RPMI7951 (cell line): ENCODE data around the gene P2RX4. TPM values are rescaled to one million over a fixed set of nuclear protein-coding genes. Genes with fewer than 3 reads are reported as not detected.
A peak's percentile ranks its signal among the peaks of the same experiment; 100 is the strongest.
"Not testable (repeated sequence)": the region's sequence is repeated elsewhere in the genome, so short reads cannot be mapped to it uniquely, and the experiment has no call there.

Source experiments
- DNase-seq: peaks from one replicate; pipeline ENCODE4 v3.0.0-alpha.2; 2012; ENCODE audit warnings: low read depth
- total RNA-seq: library from RNA; depleted of rRNA; stranded (reverse); fragments of >200 nt; shearing (Covaris generic); gene quantifications from 2 replicates; pipeline ENCODE4 v1.2.3, GENCODE V29; 2014

The P2RX4 gene
- total RNA-seq, 1 experiment from 2014 or later, result 10.1 TPM

DNA sequence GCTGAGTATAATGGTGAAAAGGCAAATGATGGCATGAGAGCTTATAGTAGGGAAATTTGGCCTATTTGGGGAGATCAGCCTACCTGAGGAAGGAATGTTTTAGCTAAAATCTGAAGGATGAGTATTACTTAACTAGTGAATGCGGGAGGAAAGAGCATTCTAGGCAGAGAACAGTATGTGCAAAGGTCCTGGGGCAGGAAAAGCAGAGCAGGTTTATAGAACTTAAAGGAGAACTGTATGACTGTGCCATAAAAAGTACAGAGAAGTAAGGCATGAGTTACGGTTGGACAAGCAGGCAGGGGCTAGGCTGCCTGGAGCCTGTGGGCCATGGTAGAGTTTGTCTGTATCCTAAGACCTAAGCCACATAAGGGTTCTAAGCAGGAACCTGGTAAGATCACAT, 21.7 kb upstream of the P2RX4 start:
- no peak for DNase-seq

DNA sequence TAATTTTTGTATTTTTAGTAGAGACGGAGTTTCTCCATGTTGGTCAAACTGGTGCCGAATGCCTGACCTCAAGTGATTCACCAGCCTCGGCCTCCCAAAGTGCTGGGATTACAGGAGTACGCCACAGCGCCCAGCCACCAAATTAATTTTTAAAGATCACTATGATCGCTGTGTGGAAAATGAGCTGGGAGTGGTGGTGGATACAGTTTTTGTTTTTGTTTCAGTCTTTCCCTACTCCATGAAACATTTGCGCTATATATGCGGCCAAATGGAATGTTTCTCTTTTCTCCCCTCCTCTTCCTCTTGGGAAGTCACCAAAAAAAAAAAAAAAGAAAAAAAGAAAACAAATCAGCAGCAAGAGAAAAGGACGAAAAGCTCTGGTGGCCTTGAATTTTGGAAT, 20.8 kb upstream of the P2RX4 start:
- no peak for DNase-seq

DNA sequence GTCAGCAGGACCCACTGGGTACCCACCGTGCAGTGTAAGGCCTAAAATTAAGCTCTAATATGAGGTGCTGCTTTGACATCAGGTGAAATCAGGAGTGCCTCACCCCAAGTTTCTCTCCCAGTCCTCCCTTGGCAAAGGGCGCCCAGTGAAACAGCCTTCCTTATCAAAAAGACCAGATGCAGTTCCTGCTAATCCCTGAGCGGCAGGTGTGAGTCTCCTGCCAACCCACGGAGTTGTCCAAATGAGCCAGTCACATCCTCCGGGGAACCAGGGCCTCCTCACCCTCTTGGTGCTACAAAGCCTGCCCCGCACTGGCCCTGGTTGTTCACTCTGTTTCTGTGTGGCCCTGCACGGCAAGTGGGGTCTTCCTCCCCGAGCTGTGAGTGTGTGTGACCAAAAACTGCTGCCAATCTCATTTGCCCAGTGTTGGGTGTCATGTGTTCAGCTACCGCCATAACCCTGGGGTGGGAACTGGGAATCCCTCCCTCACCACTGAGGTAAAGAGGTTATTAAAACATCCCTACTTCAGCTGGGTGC, 20.2 kb upstream of the P2RX4 start:
- no peak for DNase-seq

DNA sequence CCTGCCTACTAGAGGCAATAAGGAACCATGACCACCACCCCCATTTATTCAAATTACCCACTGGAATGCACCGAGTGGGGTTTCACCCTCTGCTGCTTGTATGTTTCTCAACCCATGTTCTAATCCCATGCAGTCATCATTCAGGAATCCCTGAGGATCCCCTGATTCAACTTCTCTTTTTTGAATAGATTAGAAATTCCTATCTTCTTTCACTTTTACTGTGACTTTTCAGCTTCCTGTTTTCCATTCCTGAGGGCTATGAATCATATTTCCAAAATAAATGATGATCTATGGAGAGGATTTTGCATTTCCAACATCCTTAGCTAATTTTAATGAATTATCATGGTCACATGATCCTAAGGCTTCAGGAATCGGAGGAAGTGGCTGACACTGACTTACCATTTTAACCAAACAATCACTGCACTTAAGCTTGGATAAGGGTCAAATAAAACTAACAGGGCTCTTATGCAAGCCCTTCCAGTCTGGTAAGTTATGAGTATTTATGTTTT, 19.4 kb upstream of the P2RX4 start:
- DNase-seq, result peak; percentile 75

DNA sequence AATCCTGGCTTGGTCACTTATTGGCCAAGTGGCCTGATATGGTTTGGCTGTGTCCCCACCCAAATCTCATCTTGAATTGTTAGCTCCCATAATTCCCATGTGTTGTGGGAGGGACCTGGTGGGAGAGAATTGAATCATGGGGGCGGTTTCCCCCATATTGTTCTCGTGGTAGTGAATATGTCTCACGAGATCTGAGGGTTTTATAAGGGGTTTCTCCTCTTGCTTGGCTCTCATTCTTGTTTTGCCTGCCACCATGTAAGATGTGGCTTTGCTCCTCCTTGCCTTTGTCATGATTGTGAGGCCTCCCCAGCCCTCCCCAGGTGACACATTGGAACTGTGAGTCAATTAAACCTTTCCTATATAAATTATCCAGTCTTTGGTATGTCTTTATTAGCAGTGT, 18.8 kb upstream of the P2RX4 start:
- no peak for DNase-seq

DNA sequence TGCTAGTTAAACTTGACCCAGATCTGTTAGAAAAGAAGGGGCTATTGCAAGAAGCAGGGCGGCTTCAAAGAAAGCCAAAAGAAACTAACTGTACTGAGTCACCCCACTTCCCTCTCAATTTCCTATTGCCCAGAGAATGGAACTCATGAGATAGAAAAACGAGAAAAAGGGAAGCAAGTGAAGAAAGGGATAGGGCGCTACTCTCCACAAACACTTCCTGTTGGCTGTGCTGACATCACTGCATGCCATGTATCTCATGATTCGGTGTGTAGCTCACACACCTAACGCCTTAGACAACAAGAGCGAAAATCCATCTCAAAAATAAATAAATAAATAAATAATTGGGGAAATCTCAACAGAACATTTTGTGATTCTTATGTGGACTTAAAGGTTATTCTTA, 13.0 kb upstream of the P2RX4 start:
- no peak for DNase-seq

DNA sequence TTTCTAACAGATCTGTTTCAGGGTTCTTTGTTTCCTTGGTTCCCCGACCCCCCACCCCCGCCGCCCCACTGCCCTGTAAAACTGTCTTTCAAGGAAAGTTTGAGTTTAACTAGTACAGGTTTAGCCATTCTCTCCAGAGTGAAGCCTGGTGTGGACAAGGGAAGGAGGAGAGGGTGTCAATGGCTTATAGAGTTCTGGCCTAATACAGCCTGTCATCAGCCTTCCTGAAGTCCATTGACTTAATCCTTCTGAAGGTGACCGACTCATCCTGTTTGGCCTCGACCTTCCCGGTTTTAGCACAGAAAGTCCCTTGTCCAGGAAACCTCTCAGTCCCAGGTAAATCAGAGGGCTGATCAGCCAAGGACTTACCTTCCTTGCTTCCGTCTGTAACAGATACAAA, 11.0 kb upstream of the P2RX4 start:
- DNase-seq, result no peak

DNA sequence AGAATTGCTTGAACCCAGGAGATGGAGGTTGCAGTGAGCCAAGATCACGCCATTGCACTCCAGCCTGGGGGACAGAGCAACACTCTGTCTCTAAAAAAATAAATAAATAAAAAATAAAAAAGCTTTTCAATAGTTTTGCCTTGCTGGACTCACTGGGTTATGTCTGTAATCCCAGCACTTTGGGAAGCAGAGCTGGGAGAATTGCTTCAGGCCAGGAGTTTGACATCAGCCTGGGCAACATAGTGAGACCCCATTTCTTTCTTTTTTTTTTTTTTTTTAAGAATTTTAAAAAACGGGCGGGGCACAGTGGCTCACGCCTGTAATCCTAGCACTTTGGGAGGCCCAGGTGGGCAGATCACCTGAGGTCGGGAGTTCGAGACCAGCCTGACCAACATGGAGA, 8.8 kb upstream of the P2RX4 start:
- DNase-seq, result not testable (repeated sequence)

DNA sequence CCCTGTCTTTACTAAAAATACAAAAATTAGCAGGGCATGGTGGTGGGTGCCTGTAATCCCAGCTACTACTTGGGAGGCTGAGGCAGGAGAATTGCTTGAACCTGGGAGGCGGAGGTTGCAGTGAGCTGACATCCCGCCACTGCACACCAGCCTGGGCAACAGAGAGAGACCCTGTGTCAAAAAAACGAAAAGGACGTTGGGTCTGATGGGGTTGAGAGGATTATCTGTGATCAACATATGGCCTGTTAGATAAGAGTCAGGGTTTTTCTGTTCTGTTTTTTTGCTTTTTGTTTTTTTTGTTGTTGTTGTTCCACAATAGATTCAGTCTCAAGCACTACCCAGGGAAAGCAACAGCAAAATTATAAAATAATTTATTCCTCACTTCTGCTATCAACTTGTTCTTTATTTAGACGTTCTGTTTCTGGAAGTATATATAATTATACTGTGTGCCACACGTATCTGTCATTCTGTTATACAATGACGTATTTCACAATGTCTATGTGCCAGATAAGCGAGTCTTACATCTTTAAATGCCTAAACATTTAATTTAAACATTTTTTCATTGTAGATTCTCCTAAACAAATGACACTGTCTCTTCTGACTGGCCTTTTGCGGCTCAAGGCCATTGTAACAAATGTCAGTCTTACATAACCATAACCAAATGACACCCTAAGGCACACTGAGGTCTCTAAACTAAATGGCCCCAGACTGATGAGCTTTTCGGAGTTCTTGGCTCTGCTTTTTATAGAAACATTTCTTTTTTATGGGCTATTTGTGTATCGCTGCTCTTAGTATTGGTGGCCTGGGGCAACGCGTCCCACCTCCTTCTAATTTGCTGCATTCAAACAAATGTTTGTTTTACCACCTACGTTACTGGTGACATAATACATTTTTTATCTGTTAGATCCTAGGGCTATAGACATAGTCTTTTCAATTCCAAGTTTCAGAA, 7.2 kb upstream of the P2RX4 start:
- DNase-seq, result no peak

DNA sequence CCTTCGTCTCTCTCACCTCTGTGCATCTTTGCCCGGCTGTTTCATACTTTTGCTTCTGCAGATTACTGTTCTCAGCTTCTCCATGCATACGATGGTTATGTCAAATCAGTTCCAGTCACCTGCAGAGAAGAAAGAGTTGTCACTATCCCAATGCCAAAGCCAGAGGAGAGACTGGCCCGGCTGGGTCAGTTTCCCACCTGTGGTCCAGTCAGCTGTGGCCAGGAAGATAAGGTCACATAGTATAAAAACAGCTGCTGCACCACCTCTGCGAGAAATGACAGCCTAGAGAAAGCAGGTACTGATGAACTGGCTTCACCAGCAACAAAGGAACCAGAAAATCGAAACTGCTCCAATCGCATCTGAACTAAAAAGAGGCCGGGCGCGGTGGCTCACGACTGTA, 6.4 kb upstream of the P2RX4 start:
- DNase-seq, result no peak

DNA sequence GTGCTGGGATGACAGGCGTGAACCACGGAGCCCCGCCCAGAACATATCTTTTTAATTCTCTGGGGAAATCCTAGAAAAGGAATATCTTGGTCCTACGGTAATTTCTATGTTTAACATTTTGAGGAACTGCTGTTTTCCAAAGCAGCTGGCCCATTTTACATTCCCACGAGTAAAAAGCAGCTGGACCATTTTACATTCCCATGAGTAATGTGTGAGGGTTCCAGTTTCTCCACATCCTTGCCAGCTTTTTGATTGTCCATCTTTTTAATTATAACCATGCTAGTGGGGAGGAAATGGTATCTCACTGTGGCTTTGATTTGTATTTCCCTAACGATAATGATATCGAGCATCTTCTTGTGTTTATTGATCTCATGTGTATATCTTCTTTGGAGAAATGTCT, 4.4 kb upstream of the P2RX4 start:
- DNase-seq, result no peak

DNA sequence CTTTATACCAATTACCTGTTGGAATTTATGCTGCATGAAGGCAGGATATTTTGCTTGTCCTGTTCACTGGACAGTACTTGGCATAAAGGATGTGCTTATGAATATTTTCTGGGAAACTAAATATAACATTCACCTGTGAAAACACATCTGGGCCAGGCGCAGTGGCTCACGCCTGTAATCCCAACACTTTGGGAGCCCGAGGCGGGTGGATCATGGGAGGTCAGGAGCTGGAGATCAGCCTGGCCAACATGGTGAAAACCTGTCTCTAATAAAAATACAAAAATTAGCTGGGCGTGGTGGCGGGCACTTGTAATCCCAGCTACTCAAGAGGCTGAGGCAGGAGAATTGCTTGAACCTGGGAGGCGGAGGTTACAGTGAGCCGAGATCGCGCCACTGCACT, 1.4 kb upstream of the P2RX4 start:
- DNase-seq, result not testable (repeated sequence)

DNA sequence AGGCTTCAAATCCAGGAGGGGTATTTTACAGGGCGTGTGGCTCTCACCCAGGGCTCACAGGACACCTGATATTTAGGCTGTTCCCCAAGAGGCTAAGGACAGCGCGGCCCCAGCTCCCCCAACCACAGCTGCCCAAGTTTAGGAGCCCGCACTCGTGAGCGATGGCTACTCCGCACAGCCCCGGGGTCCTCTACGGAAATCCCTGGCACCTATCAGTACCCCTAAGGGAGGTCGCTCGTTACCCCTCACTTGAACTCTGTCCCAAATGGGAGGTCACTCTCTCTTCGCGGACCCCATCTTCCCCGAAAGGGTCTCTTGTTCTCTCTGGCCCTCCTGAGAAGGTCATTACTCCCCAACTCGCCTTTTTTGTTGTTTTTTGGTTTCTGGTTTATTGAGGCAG, 708 bp upstream of the P2RX4 start:
- DNase-seq, result no peak

DNA sequence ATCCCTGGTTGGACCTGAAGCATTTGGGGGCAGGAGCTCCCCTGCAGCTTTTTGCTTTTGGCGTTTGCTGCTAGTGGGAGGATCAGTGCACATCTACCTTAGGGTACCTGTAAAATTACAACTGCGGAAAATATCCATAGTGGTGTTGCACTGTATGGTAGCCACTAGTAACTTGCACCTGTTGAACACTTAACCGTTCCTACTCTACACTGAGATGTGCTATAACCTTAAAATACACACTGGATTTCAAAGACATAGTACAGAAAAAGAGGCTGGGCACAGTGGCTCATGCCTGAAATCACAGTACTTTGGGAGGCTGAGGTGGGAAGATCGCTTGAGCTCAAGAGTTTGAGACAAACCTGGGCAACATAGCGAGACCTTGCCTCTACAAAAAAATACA, 2.9 kb downstream of the P2RX4 start:
- DNase-seq, result no peak

DNA sequence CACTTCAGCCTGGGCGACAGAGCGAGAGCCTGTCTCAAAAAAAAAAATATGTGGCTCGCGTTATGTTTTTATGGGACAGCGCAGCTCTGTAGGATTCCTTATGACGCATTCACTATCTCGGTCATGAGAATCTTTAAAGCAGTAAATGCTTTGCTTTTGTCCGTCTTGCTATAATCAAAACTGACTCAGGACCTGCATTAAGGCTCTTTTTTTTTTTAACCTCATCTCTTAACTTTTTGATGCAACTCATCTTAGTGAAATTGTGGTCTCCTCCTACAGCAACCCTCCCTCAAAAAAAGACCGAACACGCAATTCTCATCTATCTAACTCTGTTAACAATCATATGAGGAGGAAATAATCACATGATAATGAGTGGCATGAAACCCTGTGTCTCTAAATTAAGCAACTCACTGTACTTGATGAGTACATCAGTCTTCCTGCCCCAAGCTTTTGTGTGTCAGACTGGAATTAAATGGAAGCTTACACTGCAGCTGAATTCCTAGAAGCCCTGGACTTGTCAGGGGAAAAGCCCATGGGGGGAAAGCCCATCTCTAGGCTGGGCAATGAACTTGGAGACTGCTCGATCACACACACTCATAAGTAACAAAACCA, 4.3 kb downstream of the P2RX4 start:
- peak; percentile 68 for DNase-seq

DNA sequence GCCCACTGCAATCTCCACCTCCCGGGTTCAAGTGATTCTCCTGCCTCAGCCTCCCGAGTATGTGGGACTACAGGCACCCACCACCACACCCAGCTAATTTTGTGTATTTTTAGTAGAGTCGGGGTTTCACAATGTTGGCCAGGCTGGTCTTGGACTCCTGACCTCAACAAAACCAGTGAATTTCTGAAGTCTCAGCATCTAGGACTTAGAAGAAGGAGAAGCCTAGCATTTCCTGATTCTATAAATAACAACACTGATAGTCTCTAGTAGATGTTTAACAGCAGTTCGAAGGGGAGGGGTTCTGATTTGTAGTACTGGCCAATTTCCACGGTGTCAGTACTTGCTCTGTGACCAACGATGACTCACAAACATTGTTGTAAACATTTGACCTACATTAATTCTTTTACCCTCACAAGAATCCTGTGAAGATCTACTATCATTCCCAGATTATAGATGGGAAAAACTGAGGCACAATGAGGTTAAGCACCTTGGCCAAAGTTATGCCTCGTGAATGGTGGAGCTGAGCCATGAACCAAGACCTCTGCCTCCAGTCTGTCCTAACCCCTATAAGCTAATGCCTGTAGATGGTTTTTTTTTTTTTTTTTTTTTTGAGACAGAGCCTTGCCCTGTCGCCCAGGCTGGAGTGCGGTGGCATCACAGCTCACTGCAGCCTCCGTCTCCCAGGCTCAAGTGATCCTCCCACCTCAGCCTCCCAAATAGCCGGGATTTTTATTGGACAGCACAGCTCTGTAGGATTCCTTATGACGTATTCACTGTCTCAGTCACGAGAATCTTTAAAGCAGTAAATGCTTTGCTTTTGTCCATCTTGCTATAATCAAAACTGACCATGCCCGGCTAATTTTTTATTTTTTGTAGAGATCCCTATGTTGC, 5.2 kb downstream of the P2RX4 start:
- DNase-seq, result peak; percentile 86

DNA sequence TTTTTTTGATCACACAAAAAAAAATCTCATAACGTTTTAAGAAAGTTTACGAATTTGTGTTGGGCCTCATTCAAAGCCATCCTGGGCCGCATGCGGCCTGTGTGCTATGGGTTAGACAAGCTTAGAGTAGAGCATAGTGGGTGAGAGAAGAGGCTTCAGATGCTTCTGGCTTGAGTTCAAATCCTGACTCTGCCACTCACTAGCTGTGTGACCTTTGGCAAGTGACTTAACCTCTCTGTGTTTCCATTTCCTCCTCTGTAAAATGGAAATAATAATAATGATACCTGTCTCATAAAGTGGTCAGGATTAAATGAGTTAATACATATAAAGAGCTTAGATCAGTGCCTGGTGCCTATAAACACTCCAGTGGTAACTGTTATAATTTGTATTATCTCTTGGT, 6.2 kb downstream of the P2RX4 start:
- DNase-seq, result no peak

DNA sequence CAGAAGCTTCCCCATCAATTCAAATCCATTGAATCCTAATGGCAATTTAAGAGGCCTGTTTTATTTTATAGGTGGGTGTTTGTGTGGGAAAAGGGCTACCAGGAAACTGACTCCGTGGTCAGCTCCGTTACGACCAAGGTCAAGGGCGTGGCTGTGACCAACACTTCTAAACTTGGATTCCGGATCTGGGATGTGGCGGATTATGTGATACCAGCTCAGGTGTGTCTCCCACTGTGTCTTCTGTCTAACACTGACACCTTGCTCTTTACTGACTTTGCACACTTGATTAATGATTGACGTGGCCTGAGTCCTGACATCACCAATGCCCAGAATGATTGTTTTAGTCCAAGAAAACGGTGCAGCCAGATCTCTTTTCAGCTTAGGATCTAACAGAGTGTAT, 7.1 kb downstream of the P2RX4 start:
- DNase-seq, result no peak

DNA sequence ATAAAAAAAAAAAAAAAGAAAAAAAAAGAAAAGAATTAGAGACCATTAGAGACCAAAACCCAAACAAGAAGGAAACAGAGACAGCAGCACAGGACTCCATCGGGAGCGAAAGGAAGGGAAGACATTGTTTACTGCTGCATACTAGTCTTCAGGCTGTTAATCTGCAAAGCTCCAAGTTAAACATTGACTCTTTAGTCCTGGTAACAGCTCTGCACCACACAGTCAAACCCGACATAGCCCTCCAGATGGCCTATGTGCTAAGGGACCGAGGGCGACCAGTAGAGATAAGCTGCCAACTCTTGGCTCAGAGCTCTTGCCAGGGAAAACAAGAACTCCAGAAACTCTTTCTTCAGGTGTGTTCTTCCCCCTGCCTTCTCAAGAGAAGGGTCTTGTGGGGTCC, 7.8 kb downstream of the P2RX4 start:
- no peak for DNase-seq

DNA sequence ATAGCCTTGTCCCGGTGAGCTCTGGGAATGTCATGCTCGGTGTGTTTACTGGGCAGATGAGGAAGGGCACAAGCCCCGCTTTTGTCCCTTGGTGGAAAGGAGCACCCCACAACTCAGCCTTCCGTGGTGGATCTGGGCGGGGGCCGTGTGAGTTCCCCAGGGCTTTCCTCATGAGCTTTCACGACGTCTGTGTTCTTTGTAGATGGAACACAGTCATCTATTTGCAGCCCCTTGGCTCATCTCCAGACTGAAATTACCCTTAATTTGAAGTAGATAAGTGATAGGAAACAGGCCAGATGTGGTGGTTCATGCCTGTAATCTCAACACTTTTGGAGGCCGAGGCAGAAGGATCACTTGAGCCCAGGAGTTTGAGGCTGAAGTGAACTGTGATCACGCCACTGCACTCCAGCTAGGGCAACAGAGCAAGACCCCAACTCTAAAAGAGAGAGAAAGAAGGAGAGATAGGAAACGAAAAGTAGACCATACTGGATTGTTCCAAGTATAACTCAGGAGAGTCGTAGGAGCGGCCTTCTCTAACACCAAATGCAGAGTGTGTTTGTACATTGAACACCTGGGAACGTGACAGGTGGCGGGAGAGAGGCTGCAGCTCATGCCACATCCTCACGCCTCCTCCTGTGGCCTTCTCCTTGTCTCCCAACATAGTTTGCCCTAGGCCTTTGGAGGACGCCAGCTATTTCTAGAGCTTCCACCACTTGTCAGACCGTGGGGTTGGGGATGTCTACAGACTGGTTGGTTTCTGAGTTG, 8.8 kb downstream of the P2RX4 start:
- DNase-seq, result no peak

DNA sequence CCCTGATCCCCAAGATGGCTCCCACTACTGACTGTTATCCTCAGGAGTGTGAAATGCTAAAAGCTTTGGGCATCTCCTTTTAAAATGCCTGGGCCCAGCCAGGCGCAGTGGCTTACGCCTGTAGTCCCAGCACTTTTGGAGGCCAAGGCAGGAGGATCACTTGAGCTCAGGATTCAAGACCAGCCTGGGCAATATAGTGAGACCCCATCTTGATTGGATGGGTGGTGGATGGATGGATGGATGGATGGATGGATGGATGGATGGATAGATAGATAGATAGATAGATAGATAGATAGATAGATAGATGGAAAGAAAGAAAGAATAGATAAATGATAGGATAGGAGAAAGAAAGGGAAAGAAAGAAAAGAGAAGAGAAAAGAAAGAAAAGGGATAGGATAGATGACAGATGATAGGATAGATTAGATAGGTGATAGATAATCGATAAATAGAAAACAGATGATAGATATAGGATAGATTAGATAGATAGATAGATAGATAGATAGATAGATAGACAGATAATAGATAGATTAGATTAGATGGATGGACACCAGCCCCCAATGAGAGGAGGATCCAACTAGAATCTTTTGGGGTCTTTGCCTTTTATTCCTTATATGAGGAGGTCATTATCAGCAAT, 9.5 kb downstream of the P2RX4 start:
- DNase-seq, result no peak
